ENCODE results near the gene CABLES1.
"Not testable (repeated sequence)": the region's sequence is repeated elsewhere in the genome, so short reads cannot be mapped to it uniquely, and the experiment has no call there.

CABLES1 gene

GRCh38 chr18:23247896-23248295 is 112.6 kb downstream of the CABLES1 start:
- DNase-seq: no peak

- no peak for DNase-seq
Measured at GRCh38 chr18:23248826-23249225, 113.5 kb downstream of the CABLES1 start.

- DNase-seq: no peak
Measured at GRCh38 chr18:23249348-23249747, 114.1 kb downstream of the CABLES1 start.

DNA sequence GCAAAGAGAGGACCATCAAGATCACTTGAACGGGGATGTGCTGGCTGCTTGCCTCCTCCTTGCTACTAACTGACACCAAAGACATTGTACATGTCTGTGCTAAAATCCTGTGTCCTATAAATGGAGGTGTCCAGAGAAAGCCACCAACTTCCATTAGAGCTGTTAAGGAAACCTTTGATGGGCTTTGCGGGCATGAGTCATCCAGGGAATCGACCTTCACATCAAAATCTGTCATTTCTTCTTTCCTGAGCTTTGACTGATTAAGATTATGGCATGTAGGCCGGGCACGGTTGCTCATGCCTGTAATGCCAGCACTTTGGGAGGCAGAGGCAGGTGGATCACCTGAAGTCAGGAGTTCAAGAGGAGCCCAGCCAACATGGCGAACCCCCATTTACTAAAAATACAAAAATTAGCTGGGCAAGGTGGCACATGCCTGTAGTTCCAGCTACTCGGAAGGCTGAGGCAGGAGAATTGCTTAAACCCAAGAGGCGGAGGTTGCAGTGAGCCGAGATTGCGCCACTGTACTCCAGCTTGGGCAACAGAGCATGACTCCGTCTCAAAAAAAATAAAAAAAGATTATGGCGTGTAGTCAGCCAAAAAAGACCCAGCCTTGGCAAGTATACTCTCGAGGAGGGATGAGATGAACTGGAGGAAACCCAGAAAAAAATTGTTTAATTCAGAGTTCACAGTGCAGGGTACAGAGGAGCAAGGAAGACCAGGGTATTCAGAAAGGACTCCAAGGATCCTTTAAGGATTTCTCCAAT is 115.8 kb downstream of the CABLES1 start:
- no peak for DNase-seq

GRCh38 chr18:23253630-23254029 is 118.3 kb downstream of the CABLES1 start:
- no peak for DNase-seq

- DNase-seq: no peak
Measured at GRCh38 chr18:23257137-23257536, 121.9 kb downstream of the CABLES1 start.

- no peak for DNase-seq
Measured at GRCh38 chr18:23257686-23258565, 122.6 kb downstream of the CABLES1 start.

GRCh38 chr18:23258566-23259469 is 123.5 kb downstream of the CABLES1 start:
- DNase-seq: no peak

DNA sequence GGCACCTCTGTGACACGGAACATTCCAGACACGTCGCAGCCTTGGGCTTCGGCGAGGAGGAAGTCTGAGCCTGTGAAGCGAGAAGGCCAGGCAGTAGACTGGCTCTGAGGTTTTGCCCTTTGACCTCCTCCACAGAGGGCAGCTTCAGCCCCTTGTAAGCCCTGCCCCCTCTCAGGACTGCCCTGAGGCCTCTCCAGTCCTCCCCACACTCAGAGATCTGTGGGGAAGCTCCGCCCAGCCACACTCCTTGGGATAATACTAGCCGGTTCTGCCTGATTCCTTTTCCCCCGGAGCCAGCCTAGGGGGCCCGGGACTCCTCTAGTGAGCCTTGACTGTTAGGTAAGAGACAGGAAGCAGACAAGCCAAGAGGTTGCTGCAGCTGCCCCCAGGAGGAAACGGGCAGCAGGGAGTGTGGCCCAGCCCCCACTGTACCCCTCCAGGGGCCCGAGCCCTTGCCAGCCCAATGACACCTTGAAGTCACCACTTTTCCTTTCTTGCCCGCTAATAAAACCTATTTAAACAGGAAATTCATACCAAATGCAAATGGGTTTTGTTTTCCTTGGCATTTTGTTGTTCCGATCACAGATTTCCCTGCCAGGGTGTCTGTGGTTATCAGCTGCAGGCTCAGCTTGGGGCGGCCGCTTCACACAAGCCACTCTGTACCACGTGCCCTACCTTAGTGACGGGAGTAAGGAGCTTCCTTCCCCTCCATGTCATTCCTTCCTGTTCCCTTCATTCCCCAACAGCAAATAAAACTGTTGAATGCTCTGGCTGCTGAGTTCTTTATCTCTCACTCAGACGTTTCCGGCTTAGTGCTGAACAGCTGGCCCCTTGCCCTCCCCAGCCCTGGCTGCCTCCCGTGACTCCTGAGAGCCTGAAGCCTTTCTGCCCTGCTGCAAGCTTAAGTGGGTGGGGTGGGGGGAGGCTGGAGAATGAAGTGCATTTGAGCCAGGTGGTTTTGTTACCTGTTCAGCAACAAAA is 124.7 kb downstream of the CABLES1 start:
- DNase-seq: peak; percentile 22

GRCh38 chr18:23260926-23261590 is 125.8 kb downstream of the CABLES1 start:
- no peak for DNase-seq

GRCh38 chr18:23263551-23264235 is 128.4 kb downstream of the CABLES1 start:
- no peak for DNase-seq

DNA sequence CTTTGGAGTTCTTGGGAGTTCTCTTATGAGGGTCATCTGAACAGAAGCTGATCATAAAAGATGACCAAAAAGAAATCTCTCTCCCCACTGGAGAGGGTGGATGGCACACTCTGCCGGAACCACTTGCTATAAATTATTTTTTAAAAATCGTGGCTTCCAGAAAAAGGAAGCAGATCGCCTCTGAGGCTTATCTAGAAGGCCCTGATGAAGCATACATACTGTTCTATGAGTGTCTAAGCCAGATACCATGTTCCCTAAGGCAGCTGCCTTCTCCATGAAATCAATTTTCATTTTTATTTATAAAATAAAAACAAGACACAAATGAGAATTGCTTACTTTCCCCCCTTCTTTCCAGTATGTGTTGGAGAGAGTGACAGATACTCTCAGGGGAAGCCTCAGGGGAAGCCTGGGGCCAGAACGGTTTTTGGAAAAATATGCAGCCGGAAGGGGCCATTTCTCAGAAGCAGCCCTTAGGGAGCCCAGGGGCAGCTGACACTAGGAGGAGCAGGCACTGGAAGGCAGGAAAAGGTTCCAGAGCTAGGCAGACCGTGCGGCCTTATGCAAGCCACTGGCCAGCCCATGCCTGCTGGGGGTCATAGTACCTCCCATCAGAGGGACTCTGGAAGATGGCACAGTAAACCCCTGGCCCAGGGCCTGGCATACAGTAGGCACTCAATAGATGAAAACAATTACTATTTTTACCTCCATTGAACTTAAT is 130.6 kb downstream of the CABLES1 start:
- no peak for DNase-seq

- no peak for DNase-seq
Measured at GRCh38 chr18:23266717-23267446, 131.6 kb downstream of the CABLES1 start.

GRCh38 chr18:23267447-23267776 is 132.1 kb downstream of the CABLES1 start:
- no peak for DNase-seq

DNA sequence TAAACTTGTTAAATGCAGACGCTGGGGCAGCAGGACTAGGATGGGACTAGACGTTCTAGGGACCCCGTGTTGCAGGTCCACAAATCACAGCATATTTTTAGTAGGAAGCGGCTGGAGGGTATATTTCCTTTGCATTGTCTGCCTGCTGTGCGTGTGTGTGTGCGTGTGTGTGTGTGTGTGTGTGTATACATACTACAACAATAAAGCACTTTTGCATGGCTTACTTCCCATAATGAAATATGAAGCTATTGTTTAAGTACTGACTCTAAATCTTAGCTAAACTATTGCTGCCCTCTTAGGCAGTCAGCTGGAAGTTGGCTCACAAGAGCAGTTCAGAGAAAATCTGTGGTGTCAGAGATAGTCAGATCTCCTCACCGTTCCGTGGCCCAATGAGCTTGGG is 133.4 kb downstream of the CABLES1 start:
- DNase-seq: no peak

DNA sequence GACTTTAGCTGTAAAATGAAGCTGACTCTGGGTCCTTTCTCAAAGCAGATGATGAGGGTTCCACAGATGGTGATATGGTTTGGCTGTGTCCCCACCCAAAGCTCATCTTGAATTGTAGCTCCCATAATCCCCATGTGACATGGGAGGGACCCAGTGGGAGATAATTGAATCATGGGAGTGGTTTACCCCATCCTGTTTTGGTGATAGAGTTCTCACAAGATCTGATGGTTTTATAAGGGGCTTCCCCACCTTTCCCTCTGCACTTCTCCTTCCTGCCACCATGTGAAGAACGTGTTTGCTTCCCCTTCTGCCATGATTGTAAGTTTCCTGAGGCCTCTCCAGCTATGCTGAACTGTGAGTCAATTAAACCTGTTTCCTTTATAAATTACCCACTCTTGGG is 133.8 kb downstream of the CABLES1 start:
- DNase-seq: not testable (repeated sequence)

GRCh38 chr18:23269928-23270327 is 134.6 kb downstream of the CABLES1 start:
- DNase-seq: no peak

GRCh38 chr18:23270986-23271680 is 135.8 kb downstream of the CABLES1 start:
- DNase-seq: no peak
